Activated T-helper 17 cell treated with anti-CD3 and anti-CD28 coated beads, Interleukin-2, amount 50 U/mL, for 72 hours (primary cell): Measurements from ENCODE around the gene LRRC43. TPM values are rescaled to one million over a fixed set of nuclear protein-coding genes. Genes with fewer than 3 reads are reported as not detected.

Source experiments
- ATAC-seq: fragments of 150-1000 bp; cut with Tn5 transposase; replicated peaks from 2 replicates; pipeline ENCODE4 v1.10.0; 2021; ENCODE audit warnings: mild to moderate bottlenecking, moderate library complexity
- H3K27ac Mint-ChIP-seq: one replicate; pipeline ENCODE4 v1.8.0; 2022; ENCODE audit warnings: mixed read lengths
- H3K27me3 Mint-ChIP-seq: one replicate; pipeline ENCODE4 v1.8.0; 2022; ENCODE audit warnings: mixed read lengths
- H3K36me3 Mint-ChIP-seq: one replicate; pipeline ENCODE4 v1.8.0; 2022; ENCODE audit warnings: low read depth, mild to moderate bottlenecking, mixed read lengths
- H3K4me1 Mint-ChIP-seq: one replicate; pipeline ENCODE4 v1.8.0; 2022; ENCODE audit warnings: mixed read lengths
- H3K4me3 Mint-ChIP-seq: one replicate; pipeline ENCODE4 v1.8.0; 2022; ENCODE audit warnings: mild to moderate bottlenecking, mixed read lengths
- H3K9me3 Mint-ChIP-seq: one replicate; pipeline ENCODE4 v1.8.0; 2022; ENCODE audit warnings: mixed read lengths
- total RNA-seq, 2 donors: library from RNA; stranded (reverse); gene quantifications; one replicate each; pipeline ENCODE4 v1.2.3, GENCODE V29; 2022

The LRRC43 gene
- total RNA-seq, 2 donors from 2014 or later: not detected

- Mint-ChIP-seq H3K36me3 (peaks cover 60% of the 10 kb centered on the region), H3K4me1 (peaks cover 20% of the 10 kb centered on the region), H3K4me3 (peak overlapping the region; percentile 91), H3K27me3 (no peaks in the 10 kb centered on the region), H3K9me3 (no peaks in the 10 kb centered on the region), H3K27ac (peak overlapping the region; percentile 86)
- ATAC-seq: no peak
Measured at GRCh38 chr12:122245553-122245952, 62.6 kb downstream of the LRRC43 start.

GRCh38 chr12:122250047-122250446, 67.1 kb downstream of the LRRC43 start:
- no peak for ATAC-seq
- H3K27me3 Mint-ChIP-seq: no peaks in the 10 kb centered on the region

GRCh38 chr12:122250536-122250935, 67.6 kb downstream of the LRRC43 start:
- no peak for ATAC-seq

More at GRCh38 chr12:122250047-122250446, 67.1 kb downstream of the LRRC43 start:
- H3K36me3 Mint-ChIP-seq: peaks cover 50% of the 10 kb centered on the region
- no peak overlapping the region for H3K27ac Mint-ChIP-seq
- H3K9me3 Mint-ChIP-seq: no peaks in the 10 kb centered on the region
- peaks cover 5% of the 10 kb centered on the region for H3K4me1 Mint-ChIP-seq
- H3K4me3 Mint-ChIP-seq: no peak overlapping the region

More at GRCh38 chr12:122250536-122250935, 67.6 kb downstream of the LRRC43 start:
- Mint-ChIP-seq H3K4me1 (peaks cover 4% of the 10 kb centered on the region), H3K9me3 (no peaks in the 10 kb centered on the region), H3K27me3 (no peaks in the 10 kb centered on the region), H3K27ac (no peak overlapping the region), H3K4me3 (no peak overlapping the region), H3K36me3 (peaks cover 54% of the 10 kb centered on the region)

Other genes with a start within 250 kb of the LRRC43 start
- gene BCL7A, start 161.2 kb upstream of the LRRC43 start, total RNA-seq: 1 to 10 TPM in 1 of 2 donors, under 1 TPM in 1; 0.82 to 1.1 TPM
- 10 to 100 TPM; 19.7 to 28.9 TPM for gene MLXIP, start 104.4 kb upstream of the LRRC43 start, total RNA-seq
- not detected for gene IL31, start 8.9 kb upstream of the LRRC43 start, total RNA-seq
- 1 to 10 TPM in 1 of 2 donors, under 1 TPM in 1; 0.48 to 5.3 TPM for gene B3GNT4, start 20.6 kb downstream of the LRRC43 start, total RNA-seq
- gene DIABLO, start 42.9 kb downstream of the LRRC43 start, total RNA-seq: 10 to 100 TPM; 44.0 to 50.5 TPM
- 10 to 100 TPM; 21.3 to 37.1 TPM for gene VPS33A, start 83.4 kb downstream of the LRRC43 start, total RNA-seq
- gene CLIP1, start 239.5 kb downstream of the LRRC43 start, total RNA-seq: 10 to 100 TPM; 61.0 to 86.1 TPM